ENCODE results near the gene ATAD2B. TPM values are rescaled to one million over a fixed set of nuclear protein-coding genes. Genes with fewer than 3 reads are reported as not detected.
"Not testable (repeated sequence)": the region's sequence is repeated elsewhere in the genome, so short reads cannot be mapped to it uniquely, and the experiment has no call there.

ATAD2B gene
- total RNA-seq, 4 donors from 2014 or later: 41.9 to 71.0 (median 53.1) TPM

GRCh38 chr2:23784971-23785370, 142.0 kb downstream of the ATAD2B start:
- no peaks in the 10 kb centered on the region for H3K9me3 ChIP-seq
- no peak for TF ChIP-seq CTCF (IDR thresholded peaks at IDR 0.05)
- TF ChIP-seq POLR2A (IDR thresholded peaks at IDR 0.05): no peak
- H3K36me3 ChIP-seq: peaks cover 0 to 39% (median 0%) of the 10 kb centered on the region in 3 donors
- H3K4me1 ChIP-seq: peaks cover 0 to 7% (median 0%) of the 10 kb centered on the region in 4 donors
- DNase-seq: no peak
- no peaks in the 10 kb centered on the region for H3K27me3 ChIP-seq
- no peak overlapping the region for H3K4me3 ChIP-seq
- H3K27ac ChIP-seq: no peak overlapping the region

GRCh38 chr2:23782646-23783045, 144.3 kb downstream of the ATAD2B start:
- no peaks in the 10 kb centered on the region for H3K4me1 ChIP-seq
- no peak overlapping the region for H3K27ac ChIP-seq
- no peak for DNase-seq
- H3K4me3 ChIP-seq: no peak overlapping the region
- TF ChIP-seq CTCF (IDR thresholded peaks at IDR 0.05): no peak
- TF ChIP-seq POLR2A (IDR thresholded peaks at IDR 0.05): no peak
- H3K9me3 ChIP-seq: no peaks in the 10 kb centered on the region
- H3K36me3 ChIP-seq: peaks cover 0 to 48% (median 0%) of the 10 kb centered on the region in 3 donors
- H3K27me3 ChIP-seq: no peaks in the 10 kb centered on the region

GRCh38 chr2:23782126-23782525, 144.8 kb downstream of the ATAD2B start:
- no peaks in the 10 kb centered on the region for H3K4me1 ChIP-seq
- peaks cover 0 to 50% (median 0%) of the 10 kb centered on the region in 3 donors for H3K36me3 ChIP-seq
- no peak overlapping the region for H3K4me3 ChIP-seq
- H3K9me3 ChIP-seq: no peaks in the 10 kb centered on the region
- H3K27ac ChIP-seq: no peak overlapping the region
- no peak for DNase-seq
- H3K27me3 ChIP-seq: no peaks in the 10 kb centered on the region
- TF ChIP-seq CTCF (IDR thresholded peaks at IDR 0.05) (no peak), POLR2A (IDR thresholded peaks at IDR 0.05) (no peak)

GRCh38 chr2:23780465-23780864, 146.5 kb downstream of the ATAD2B start:
- not testable (repeated sequence) for DNase-seq, H3K27me3 ChIP-seq, H3K9me3 ChIP-seq, H3K4me3 ChIP-seq, H3K4me1 ChIP-seq, H3K27ac ChIP-seq
- H3K36me3 ChIP-seq: peaks cover 0 to 33% (median 0%) of the 10 kb centered on the region in 3 donors

- no peaks in the 10 kb centered on the region for H3K9me3 ChIP-seq
- H3K27me3 ChIP-seq: no peaks in the 10 kb centered on the region
- DNase-seq: no peak
- TF ChIP-seq POLR2A (IDR thresholded peaks at IDR 0.05): no peak
- TF ChIP-seq CTCF (IDR thresholded peaks at IDR 0.05): no peak
- H3K4me3 ChIP-seq: no peak overlapping the region
- H3K4me1 ChIP-seq: no peaks in the 10 kb centered on the region
- no peak overlapping the region for H3K27ac ChIP-seq
- peaks cover 0 to 39% (median 0%) of the 10 kb centered on the region in 3 donors for H3K36me3 ChIP-seq
These were observed 149.1 kb downstream of the ATAD2B start for GRCh38 chr2:23777826-23778225.

GRCh38 chr2:23776021-23776420, 150.9 kb downstream of the ATAD2B start:
- Histone ChIP-seq H3K27me3 (no peaks in the 10 kb centered on the region), H3K27ac (no peak overlapping the region)
- no peak for TF ChIP-seq CTCF (IDR thresholded peaks at IDR 0.05)
- no peak for TF ChIP-seq POLR2A (IDR thresholded peaks at IDR 0.05)

More at GRCh38 chr2:23776021-23776420, 150.9 kb downstream of the ATAD2B start:
- H3K9me3 ChIP-seq: no peaks in the 10 kb centered on the region
- DNase-seq: no peak
- H3K36me3 ChIP-seq: peaks cover 0 to 40% (median 0%) of the 10 kb centered on the region in 3 donors
- no peak overlapping the region for H3K4me3 ChIP-seq
- H3K4me1 ChIP-seq: no peaks in the 10 kb centered on the region
